NK-92 (cell line): ENCODE results near the gene UBN1.

Experiments used
- DNase-seq: peaks from one replicate; lab custom pipeline; 2025; ENCODE audit not compliant: unreplicated experiment; lab: John Stamatoyannopoulos, UW

The UBN1 gene

DNA sequence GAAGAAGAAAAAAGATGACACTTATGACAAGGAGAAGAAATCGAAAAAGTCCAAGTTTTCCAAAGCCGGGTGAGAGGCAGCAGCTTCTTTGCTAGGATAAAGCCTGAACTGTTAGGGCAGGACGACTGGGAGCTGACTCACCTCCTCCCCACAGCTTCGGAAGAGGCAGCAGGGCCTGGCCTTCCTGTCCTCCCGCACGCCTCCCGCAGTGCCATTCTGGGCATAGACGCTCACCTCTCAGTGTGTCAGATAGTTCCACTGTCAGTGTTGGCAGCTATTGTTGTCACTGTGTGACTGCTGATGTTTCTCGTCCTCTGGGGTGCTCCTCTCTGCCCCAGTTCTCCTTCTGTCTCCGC lies 12.6 kb downstream of the UBN1 start:
- DNase-seq = no peak

DNA sequence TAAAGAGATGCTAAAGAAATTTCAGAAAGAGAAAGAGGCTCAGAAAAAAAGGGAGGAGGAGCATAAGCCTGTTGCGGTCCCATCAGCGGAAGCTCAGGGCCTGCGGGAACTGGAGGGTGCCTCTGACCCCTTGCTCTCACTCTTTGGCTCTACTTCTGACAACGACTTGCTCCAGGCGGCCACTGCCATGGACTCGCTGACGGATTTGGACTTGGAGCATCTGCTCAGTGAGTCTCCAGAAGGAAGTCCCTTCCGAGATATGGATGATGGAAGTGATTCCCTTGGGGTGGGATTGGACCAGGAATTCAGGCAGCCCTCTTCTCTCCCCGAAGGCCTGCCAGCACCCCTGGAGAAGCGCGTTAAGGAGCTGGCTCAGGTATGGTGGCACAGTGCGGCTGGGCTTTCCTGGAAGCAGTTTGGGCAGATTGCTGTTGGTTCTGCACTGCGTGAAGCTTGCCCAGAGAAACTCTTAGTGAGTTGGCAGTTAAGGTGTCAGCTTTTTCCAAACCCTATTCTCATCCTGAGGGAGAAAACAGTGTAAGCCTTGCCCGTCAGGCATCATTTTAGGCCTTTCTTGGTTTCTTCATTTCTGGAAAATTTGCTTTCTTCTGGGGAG lies 13.6 kb downstream of the UBN1 start:
- no peak for DNase-seq

DNA sequence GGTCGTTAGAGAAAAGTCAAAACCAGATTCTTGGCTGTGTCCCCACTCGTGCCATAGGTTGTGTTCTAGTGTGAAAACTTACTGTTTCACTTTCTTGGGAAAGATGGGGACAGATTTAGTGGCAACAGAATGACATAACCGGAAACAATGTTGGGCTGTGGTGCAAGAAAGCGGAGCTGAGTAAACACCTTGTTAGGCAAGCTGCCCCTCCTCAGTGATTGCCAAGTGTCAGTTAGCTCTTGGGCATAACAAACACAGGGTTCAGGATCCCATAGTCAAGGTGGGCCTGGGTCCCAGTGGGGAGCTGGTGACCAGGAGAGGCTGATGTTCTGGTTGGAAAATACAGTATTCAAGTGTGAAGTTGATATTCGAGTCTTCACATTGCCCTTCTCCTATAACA lies 15.4 kb downstream of the UBN1 start:
- no peak for DNase-seq

DNA sequence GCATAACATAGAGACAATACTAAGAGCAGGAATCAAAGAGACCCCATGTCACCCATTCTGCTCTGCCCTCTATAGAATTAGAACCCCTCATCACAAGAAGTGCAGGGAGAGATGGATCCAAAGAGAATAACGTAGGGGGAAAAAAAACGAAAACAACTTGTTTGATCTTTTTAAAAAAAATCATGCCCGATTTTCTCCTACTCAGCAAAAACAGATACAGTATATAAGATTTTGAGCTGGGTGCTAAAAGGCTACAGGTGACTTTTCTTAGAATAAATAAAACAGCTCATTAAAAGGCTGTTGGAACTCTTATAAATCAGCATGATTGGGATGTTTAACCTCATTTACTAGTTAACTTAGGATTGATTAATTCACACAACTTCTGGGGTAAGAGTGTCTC lies 17.4 kb downstream of the UBN1 start:
- no peak for DNase-seq

DNA sequence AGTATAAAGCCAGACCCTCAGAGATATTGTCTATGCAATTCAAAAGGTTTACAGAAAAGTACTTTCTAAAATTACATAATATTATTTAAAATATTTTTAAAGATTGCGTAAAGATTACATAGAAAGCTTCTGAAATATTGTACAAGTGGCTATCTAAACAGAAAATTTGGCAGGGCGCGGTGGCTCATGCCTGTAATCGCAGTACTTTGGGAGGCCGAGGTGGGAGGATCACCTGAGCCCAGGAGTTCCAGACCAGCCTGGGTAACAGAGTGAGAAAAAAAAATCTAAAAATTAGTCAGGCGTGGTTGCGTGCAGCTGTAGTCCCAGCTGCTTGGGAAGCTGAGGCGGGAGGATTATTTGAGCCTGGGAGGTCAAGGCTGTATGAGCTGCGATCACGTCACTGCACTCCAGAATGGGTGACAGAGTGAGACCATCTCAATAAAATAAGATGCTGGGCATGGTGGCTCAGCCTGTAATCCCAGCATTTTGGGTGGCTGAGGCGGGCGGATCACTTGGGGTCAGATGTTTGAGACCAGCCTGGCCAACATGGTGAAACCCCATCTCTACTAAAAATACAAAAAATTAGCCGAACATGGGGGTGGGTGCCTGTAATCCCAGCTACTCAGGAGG lies 18.1 kb downstream of the UBN1 start:
- no peak for DNase-seq

DNA sequence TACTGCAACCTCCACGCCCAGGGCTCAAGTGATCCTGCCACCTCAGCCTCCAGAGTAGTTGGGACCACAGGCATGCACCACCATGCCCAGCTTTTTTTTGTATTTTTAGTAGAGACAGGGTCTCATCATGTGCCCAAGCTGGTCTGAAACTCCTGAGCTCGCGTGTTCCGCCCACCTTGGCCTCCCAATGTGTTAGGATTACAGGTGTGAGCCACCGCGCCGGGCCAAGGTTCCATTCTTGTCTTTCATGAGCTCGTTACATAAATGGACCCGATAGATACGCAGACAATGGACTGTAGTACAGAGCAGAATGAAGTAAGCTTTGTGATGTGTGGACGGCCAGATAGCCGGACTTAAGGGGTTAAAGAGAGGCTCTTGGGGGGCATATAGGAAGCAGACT lies 19.3 kb downstream of the UBN1 start:
- no peak for DNase-seq

DNA sequence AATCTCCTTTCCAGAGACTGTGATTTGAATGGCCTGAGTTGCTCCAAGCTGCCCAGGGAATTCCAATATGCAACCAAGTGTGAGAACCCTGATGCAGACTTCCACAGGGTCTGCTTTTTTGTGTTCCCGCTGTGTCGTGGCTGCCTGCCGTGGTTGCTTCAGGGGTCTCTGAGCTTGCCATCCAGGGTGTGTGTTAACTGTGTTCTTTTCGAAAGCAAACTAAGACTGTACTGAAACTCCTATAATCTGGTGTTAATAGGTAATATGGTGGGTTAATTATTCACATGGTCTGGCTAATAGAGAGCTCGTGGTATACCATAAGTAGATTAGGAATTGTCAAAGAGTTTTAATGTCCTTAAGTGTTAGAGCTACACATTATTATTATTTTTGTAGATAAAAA lies 20.7 kb downstream of the UBN1 start:
- DNase-seq = no peak

DNA sequence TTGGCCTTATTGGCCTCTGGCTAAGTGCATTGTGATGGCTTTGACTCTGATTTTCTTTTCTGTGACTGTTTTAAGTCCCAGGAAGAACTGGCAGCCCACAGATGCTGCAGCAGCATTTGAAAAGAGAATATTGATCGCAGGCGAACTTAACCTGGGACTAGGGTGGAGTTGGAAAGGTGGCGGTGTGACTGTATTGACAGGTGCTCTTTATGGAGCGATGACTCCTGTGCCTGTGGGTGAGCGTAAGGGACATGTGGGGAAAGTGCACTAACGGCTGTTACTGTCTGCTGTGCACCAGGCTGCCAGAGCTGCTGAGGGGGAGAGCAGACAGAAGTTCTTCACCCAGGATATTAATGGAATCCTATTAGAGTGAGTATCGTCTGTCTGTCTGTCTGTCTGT lies 21.3 kb downstream of the UBN1 start:
- DNase-seq = no peak

DNA sequence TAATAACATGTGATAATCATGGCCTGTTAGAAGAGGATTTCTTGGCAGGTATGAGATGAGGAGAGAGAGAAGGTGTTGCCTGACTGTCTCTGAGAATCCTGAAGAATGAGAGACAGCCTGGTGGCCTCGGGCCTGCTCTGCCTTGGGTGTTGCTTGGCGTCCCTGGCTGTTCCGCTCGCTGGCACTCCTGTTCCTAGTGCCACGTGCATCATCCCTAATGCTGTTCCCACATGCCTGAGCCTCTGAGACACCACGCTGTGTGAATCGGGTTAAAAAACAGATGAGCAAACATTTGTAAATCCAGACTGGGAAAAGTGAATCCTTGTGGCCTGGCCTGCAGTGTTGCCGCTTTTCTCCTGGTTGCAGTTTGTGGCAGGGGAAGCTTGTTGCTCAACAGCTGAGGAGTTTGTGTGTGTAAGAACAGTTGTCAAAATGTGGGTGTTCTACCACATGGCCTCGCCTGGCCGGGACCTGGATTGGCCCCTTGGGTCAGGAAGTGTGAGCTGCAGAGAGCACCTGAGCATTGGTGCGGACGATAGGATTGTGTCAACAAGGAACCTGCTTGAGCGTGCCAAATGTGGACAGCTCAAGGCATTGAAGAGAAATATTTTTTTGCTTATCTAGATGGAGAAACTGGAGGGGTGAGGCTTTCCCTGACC lies 22.0 kb downstream of the UBN1 start:
- no peak for DNase-seq

DNA sequence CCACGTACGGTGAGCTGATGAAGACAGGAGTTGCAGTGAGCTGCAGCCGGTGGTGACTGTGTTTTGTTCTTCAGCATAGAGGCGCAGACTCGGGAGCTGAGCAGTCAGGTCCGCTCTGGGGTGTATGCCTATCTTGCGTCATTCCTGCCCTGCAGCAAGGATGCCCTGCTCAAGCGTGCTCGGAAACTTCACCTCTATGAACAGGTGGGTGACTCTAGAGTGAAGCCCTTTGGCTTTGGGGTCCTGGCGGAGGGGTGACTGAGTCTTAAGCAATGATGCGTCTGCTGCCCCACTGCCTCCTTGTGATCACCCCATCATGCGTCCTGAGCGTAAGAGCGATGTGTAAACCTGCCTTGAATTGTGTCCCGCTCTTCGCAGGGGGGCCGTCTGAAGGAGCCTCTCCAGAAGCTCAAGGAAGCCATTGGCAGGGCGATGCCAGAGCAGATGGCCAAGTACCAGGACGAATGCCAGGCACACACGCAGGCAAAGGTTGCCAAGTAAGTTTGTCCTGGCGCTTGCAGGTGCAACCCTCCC lies 22.9 kb downstream of the UBN1 start:
- no peak for DNase-seq

DNA sequence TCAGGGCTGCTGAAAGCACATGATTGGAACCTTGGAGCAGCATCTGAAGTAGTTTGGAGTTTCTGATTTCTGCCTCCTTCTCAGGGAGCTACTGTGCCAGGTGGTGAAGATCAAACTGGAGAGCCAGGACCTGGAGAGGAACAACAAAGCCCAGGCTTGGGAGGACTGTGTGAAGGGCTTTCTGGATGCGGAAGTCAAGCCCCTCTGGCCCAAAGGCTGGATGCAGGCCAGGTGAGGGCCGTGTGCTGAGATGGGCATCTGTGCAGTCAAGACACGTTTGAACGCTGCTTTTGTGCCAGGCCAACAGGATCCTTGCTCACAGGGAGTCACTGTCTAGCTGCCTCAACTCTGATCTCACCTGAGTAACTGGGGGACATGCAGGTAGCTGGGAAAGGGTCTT lies 23.8 kb downstream of the UBN1 start:
- no peak for DNase-seq

DNA sequence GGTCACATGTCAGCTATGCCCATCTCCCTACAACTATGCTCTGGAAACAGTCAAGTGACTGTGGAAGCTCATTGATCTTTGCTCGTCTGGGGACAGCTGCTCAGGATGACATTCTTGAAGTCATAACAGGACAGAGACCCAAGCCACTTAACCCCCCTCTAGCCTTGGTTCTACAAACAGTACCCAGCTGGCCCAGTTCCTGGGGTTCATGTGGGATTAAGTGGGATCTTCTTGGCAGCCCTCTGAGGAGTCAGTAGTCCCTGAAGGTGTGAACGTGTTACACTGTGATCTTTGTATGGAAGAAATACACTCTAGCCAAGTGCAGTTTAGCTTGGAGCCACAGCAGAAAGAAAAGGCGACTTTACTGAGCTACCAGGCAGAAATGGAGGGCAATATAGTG lies 25.8 kb downstream of the UBN1 start:
- DNase-seq = no peak

DNA sequence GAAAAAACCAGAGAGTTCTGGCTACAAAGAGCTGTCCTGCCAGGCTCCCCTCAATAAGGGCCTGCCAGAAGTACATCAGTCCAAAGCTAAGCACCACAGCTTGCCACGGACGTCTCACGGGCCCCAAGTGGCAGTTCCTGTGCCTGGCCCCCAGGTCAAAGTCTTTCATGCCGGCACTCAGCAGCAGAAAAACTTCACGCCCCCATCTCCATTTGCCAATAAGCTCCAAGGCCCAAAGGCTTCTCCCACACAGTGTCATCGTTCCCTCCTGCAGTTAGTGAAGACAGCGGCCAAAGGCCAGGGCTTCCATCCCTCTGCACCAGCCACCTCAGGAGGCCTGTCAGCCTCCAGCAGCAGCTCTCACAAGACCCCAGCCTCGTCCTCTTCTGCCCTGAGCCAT lies 27.4 kb downstream of the UBN1 start:
- DNase-seq = no peak

DNA sequence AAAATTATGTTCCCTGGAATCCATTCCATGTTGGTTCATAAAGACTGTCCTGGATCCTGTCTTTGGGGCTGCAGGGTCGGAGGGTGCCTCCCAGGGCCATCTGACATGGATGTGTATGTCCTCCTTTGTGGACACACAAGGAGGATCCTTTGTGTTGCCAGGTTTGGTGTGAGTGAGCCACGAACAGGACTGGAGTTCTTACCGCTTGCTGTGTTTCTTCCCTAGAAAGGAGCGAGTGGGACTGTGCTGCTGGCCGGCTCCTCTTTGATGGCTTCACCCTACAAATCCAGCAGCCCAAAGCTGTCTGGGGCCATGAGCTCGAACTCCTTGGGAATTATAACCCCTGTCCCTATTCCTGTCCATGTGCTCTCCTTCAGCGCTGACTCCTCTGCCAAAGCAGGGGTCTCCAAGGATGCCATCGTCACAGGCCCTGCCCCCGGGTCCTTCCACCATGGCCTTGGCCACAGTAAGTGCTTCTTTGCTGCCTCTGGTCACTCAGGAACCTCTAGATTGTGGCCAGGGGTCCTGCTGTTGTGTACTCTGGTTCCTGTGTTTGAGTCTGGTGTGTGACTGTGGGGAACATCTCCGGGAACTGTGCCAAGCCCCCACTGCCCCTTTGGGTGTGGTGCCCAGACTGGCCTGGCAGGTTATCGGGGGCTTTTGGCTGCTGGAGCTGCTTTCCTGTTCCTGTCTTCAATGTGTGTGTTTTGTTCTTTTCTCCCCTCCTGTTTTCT lies 29.5 kb downstream of the UBN1 start:
- no peak for DNase-seq

DNA sequence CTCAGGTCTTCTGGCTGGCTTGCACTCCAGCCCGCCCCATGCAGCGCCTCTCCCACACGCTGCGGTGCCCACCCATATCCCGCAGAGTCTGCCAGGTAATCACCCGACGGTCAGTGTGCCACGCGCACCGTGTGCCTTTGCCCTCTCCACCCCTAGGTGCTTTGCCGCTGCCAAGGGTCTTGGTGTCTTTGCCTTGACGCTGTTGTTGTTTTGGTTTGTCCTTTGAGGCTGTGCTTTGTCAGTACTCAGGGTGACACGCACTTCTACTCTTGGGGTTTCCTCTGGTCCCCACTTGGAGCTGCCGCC lies 30.1 kb downstream of the UBN1 start:
- no peak for DNase-seq

DNA sequence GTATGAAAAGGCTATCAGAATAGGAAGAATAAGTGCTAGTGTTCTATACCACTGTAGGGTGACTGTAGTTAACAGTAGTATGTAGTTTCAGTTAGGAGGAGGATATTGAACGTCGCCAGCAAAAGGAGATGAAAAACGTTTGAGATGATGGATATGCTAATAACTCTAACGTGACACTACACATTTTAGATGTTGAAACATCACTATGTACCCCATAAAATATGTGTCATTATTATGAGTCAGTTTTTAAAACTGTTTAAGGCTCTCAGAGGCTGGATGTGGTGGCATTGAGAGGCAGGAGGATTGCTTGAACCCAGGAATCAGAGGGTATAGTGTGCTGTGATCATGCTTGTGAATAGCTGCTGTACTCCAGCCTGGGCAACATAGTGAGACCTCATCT lies 31.8 kb downstream of the UBN1 start:
- no peak for DNase-seq

DNA sequence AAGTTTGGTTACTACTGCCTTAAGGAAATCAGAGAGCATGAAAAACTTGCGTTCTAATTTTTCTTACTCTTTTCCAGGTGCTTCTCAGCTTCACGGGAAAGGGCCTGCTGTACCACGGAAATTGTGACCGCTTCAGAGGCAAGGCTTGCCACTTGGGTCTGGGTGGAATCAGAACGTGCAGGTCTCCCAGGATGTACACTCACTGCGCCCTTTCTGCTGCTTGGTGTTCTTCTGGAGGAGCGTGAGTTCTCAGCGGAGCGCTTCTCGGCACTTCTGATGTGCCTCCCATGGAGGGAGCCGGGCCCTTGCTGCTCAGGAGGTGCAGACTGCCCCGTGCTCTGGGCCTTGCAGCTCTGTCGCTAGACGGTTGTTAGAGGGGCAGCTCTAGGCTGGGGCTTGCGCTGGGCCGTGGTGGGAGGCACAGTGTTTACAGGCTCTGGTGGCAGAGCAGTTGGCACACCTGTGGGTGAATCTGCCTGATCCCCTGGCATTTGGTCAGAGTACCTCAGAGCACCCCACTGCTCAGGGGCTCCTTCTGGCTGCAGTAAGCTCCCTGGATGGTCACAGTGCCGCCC lies 32.8 kb downstream of the UBN1 start:
- no peak for DNase-seq

DNA sequence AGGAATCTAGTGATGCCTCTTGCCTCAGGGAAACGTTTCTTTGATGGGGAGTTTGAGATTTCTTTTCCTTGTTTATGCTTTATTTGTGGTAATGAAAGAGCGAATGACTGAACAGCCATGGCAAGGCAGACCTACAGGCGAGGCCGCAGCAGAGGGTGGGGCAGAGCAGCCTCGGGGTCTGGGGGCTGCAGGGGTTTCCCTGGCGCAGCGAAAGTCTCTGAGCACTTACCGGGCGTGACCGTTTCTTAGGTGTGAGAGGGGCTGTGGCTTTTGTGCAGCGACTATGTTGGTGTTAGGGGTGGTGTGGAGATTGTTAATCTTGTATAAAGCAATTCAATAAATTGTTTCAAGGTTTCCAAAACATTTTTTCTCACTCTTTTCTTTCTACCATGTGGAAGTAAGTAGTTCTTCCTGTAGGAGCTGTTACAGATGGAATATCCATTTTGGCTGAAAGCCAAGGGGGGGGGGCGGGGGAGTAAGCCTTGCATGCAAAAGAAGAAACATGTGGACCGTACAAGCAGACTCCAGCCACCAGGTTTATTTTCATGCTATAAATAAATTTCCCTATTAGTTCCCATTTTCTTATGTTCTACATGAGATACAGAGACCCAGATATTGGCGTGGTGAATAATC lies 34.8 kb downstream of the UBN1 start:
- DNase-seq = no peak

DNA sequence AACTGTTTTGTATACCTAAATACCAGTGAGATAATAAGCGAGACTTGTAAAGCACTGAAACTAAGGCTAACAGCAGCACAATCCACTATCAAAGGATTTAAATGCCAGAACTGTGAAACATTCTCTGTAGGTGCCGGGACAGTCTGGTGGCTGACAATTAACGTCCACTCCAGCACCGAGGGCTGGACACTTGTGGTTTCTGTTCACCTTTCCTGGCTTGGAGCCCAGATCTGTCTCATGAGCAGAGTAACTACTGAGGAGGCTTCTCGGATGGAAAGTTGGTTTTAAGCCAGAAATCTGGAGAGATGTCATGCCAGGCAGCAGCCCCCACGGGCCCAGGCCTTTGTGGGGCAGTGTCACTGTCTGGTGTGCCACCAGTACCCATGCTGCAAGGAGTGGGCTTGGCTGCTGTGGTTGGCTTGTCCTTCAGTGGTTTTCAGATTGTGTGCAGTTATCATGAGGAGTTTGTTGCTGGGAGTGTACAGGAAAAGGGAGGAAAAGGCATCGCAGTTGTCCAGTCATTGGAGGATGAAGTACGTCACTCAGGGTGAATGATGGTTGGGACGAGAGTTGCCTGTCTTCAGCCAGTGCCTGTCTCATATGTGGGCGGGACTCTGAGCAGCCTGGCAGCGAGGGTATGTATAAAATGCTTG lies 35.5 kb downstream of the UBN1 start:
- no peak for DNase-seq

DNA sequence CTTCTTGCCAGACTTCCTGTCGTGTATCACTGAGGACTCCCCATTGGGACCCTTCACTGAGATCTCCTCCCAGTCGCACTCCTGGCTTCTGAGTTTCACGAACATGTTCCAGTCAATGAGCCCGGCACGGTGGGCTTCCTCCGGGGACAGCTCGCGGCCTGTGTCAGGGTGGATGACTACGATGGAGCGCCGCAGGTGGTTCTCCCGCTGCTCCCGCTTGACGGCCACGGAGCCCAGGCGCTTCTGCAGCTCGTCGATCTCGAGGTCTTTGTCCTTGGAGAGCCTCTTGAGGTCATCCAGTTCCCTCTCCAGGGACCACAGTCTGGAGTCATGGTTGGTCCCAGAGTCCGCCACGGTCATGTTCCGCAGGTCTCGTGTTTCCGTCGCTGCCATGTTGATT lies 36.2 kb downstream of the UBN1 start:
- no peak for DNase-seq

DNA sequence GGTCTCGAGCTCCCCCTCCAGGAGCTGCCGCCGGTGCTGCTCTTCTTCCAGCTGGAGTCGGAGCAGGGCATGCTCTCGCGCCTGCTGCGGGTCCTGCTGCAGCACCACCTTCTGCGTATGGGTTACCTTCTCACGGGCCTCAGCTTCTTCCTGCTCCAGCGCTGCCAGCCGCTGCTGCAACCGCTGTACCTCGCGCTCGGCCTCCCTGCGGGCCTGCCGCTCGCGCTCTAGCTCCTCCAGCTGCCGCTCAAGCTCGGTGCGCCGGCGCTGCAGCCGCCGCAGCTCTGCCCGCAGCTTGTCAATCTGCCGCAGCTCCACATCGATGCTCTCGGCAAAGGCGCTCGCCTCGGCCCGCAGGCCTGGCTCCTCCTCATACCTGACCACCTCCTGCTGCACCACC lies 36.9 kb downstream of the UBN1 start:
- no peak for DNase-seq
